WERI-Rb-1 (cell line): ENCODE data around the gene ASTL.

Experiments used
- DNase-seq: peaks from one replicate; pipeline ENCODE4 v3.0.0-alpha.2; 2020
- H3K27ac ChIP-seq: fragments of 250-450 bp; sonication (Bioruptor Pico); 2 replicates; pipeline ENCODE4 v1.5.1; 2020; ENCODE audit warnings: mild to moderate bottlenecking, moderate library complexity
- H3K27me3 ChIP-seq: fragments of 250-450 bp; sonication (Bioruptor Pico); 2 replicates; pipeline ENCODE4 v1.5.1; 2021; ENCODE audit warnings: mild to moderate bottlenecking, low read depth, moderate library complexity; ENCODE audit not compliant: insufficient read depth, severe bottlenecking
- H3K36me3 ChIP-seq: fragments of 250-450 bp; sonication (Bioruptor Pico); 2 replicates; pipeline ENCODE4 v1.5.1; 2020; ENCODE audit warnings: mild to moderate bottlenecking, moderate library complexity
- H3K4me3 ChIP-seq: 2 replicates; pipeline ENCODE4 v1.5.1; 2011; ENCODE audit warnings: low read depth, mild to moderate bottlenecking, control low read depth, low read length
- H3K9me3 ChIP-seq: fragments of 250-450 bp; sonication (Bioruptor Pico); 2 replicates; pipeline ENCODE4 v1.5.1; 2021; ENCODE audit warnings: mild to moderate bottlenecking, moderate library complexity; ENCODE audit not compliant: severe bottlenecking
- CTCF ChIP-seq: IDR thresholded peaks from 2 replicates; pipeline ENCODE4 v1.5.1; 2011; ENCODE audit warnings: low read depth, mild to moderate bottlenecking, control low read depth, inconsistent platforms, low read length

Gene ASTL

GRCh38 chr2:96105994-96106715 is 32.1 kb downstream of the ASTL start:
- Histone ChIP-seq H3K27ac (no peak overlapping the region), H3K9me3 (peaks cover 13% of the 10 kb centered on the region), H3K36me3 (no peaks in the 10 kb centered on the region), H3K27me3 (no peaks in the 10 kb centered on the region), H3K4me3 (no peak overlapping the region)
- TF ChIP-seq CTCF: no peak
- peak; percentile 3 for DNase-seq

GRCh38 chr2:96105152-96105915 is 33.0 kb downstream of the ASTL start:
- Histone ChIP-seq H3K36me3 (no peaks in the 10 kb centered on the region), H3K9me3 (peaks cover 13% of the 10 kb centered on the region), H3K27me3 (no peaks in the 10 kb centered on the region), H3K27ac (no peak overlapping the region), H3K4me3 (no peak overlapping the region)
- TF ChIP-seq CTCF: no peak
- DNase-seq: no peak

- Histone ChIP-seq H3K9me3 (peaks cover 13% of the 10 kb centered on the region), H3K36me3 (no peaks in the 10 kb centered on the region), H3K4me3 (no peak overlapping the region), H3K27ac (no peak overlapping the region), H3K27me3 (no peaks in the 10 kb centered on the region)
- DNase-seq: no peak
- no peak for TF ChIP-seq CTCF
These were observed 33.8 kb downstream of the ASTL start for GRCh38 chr2:96104487-96104861.

- Histone ChIP-seq H3K27me3 (no peaks in the 10 kb centered on the region), H3K27ac (no peak overlapping the region), H3K36me3 (no peaks in the 10 kb centered on the region), H3K9me3 (peaks cover 13% of the 10 kb centered on the region), H3K4me3 (no peak overlapping the region)
- no peak for TF ChIP-seq CTCF
- DNase-seq: no peak
These were observed 34.4 kb downstream of the ASTL start for GRCh38 chr2:96103761-96104486.

- H3K36me3 ChIP-seq: no peaks in the 10 kb centered on the region
- H3K27ac ChIP-seq: no peak overlapping the region
- H3K9me3 ChIP-seq: peaks cover 13% of the 10 kb centered on the region
- DNase-seq: no peak
- TF ChIP-seq CTCF: no peak
- H3K27me3 ChIP-seq: no peaks in the 10 kb centered on the region
- H3K4me3 ChIP-seq: no peak overlapping the region
These were observed 35.1 kb downstream of the ASTL start for GRCh38 chr2:96103187-96103601.
